ENCODE results near the gene OR52J3. TPM values are rescaled to one million over a fixed set of nuclear protein-coding genes. Genes with fewer than 3 reads are reported as not detected.

OR52J3 gene
- total RNA-seq, 1 donor from 2014 or later = not detected

DNA sequence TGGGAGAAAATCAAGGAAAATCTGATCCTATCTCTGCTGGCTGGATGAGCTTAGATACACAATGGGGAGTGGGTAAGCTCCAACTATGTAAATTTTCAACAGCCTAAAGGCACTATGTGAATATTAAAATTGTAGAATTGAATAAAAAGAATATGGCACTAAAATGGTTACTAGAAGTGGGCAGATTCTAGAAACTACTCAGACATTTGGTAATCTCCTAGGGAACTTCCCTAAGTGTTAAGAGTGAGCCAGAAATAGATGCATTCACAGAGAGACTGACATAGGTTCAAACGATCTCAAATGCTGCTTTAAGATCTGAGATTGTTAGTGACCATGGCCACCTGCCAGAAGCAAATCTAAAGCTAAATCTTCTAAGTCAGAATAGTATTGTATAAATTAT is 18.7 kb downstream of the OR52J3 start:
- no peaks in the 10 kb centered on the region for H3K36me3 Mint-ChIP-seq (ENCODE audit: low read depth, unreplicated experiment)
- no peaks in the 10 kb centered on the region for H3K27me3 Mint-ChIP-seq (ENCODE audit: unreplicated experiment)
- no peaks in the 10 kb centered on the region for H3K9me3 Mint-ChIP-seq (ENCODE audit: unreplicated experiment)
- H3K4me3 Mint-ChIP-seq (ENCODE audit: unreplicated experiment) = no peak overlapping the region
- no peak overlapping the region for H3K27ac Mint-ChIP-seq (ENCODE audit: unreplicated experiment)
- TF ChIP-seq, protein P1, sequence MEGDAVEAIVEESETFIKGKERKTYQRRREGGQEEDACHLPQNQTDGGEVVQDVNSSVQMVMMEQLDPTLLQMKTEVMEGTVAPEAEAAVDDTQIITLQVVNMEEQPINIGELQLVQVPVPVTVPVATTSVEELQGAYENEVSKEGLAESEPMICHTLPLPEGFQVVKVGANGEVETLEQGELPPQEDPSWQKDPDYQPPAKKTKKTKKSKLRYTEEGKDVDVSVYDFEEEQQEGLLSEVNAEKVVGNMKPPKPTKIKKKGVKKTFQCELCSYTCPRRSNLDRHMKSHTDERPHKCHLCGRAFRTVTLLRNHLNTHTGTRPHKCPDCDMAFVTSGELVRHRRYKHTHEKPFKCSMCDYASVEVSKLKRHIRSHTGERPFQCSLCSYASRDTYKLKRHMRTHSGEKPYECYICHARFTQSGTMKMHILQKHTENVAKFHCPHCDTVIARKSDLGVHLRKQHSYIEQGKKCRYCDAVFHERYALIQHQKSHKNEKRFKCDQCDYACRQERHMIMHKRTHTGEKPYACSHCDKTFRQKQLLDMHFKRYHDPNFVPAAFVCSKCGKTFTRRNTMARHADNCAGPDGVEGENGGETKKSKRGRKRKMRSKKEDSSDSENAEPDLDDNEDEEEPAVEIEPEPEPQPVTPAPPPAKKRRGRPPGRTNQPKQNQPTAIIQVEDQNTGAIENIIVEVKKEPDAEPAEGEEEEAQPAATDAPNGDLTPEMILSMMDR (IDR thresholded peaks at IDR 0.05; ENCODE audit: unreplicated experiment) = no peak
- no peak for DNase-seq (ENCODE audit: low spot score)
- H3K4me1 Mint-ChIP-seq (ENCODE audit: unreplicated experiment) = no peaks in the 10 kb centered on the region

DNA sequence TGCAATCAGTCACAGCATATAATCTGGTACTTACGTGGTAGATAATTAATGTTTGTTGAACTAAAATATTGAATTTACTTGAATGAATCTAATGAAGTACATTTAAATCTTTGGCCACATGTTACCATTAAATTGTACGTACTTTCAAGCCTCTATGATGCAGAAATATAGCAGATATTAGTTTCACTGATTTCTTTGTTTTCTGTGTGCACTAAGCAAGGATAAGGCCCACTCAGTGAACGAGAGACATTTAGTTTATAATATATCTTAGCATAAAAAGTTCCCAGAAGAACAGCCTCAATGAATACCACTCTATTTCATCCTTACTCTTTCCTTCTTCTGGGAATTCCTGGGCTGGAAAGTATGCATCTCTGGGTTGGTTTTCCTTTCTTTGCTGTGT is 22.9 kb downstream of the OR52J3 start, which contains the start of gene OR52E1:
Gene OR52E1 (plus strand): TSS at position 301 of the 400 bp plus-strand sequence.
- H3K27ac Mint-ChIP-seq (ENCODE audit: unreplicated experiment) = no peak within 1 kb of the TSS
- no peaks in the 10 kb centered on the region for H3K27me3 Mint-ChIP-seq (ENCODE audit: unreplicated experiment)
- no peaks in the 10 kb centered on the region for H3K36me3 Mint-ChIP-seq (ENCODE audit: low read depth, unreplicated experiment)
- H3K9me3 Mint-ChIP-seq (ENCODE audit: unreplicated experiment) = no peaks in the 10 kb centered on the region
- TF ChIP-seq, protein P1 (IDR thresholded peaks at IDR 0.05; ENCODE audit: unreplicated experiment) = no peak
- no peak for DNase-seq (ENCODE audit: low spot score)
- no peaks in the 10 kb centered on the region for H3K4me1 Mint-ChIP-seq (ENCODE audit: unreplicated experiment)
- no peak within 1 kb of the TSS for H3K4me3 Mint-ChIP-seq (ENCODE audit: unreplicated experiment)

DNA sequence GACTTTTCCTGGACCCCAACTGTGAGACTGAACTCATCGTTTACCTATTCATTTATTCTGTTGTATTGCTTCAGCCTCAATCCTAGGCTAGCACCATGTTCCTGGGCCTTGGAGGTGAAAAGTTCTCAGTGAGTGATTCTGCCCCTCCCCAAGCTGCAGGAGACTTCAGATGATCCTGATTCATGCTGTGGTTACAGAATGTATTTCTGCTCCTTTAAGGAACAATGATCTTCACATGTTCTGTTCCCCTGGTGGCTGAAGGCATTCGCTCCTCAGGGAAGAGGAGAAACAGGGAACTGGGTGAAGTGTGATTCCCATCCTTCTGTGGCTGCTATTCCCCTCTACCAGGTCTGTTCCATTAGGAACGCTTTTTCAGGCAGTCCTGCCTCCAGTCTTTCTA is 25.5 kb downstream of the OR52J3 start:
- Mint-ChIP-seq H3K4me1 (ENCODE audit: unreplicated experiment) (no peaks in the 10 kb centered on the region), H3K36me3 (ENCODE audit: low read depth, unreplicated experiment) (no peaks in the 10 kb centered on the region), H3K27ac (ENCODE audit: unreplicated experiment) (no peak overlapping the region), H3K27me3 (ENCODE audit: unreplicated experiment) (no peaks in the 10 kb centered on the region), H3K4me3 (ENCODE audit: unreplicated experiment) (no peak overlapping the region), H3K9me3 (ENCODE audit: unreplicated experiment) (no peaks in the 10 kb centered on the region)
- TF ChIP-seq, protein P1 (IDR thresholded peaks at IDR 0.05; ENCODE audit: unreplicated experiment) = no peak
- DNase-seq (ENCODE audit: low spot score) = no peak

DNA sequence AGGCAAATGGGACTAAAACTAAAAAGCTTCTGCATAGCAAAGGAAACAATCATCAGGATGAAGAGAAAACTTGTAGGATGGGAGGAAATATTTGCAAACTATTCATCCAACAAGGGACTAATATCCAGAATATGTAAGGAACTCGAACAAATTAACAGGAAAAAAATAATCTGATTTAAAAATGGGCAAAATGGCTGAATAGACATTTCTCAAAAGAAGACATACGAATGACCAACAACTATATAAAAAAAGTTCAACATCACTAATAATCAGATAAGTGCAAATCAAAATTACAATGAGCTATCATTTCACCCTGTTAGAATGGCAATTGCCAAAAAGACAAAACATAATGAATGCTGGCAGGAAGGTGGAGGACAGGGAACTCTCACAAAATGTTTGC is 35.1 kb downstream of the OR52J3 start:
- H3K36me3 Mint-ChIP-seq (ENCODE audit: low read depth, unreplicated experiment) = no peaks in the 10 kb centered on the region
- H3K27me3 Mint-ChIP-seq (ENCODE audit: unreplicated experiment) = no peaks in the 10 kb centered on the region
- DNase-seq (ENCODE audit: low spot score) = no peak
- no peaks in the 10 kb centered on the region for H3K4me1 Mint-ChIP-seq (ENCODE audit: unreplicated experiment)
- H3K9me3 Mint-ChIP-seq (ENCODE audit: unreplicated experiment) = no peaks in the 10 kb centered on the region
- no peak overlapping the region for H3K4me3 Mint-ChIP-seq (ENCODE audit: unreplicated experiment)
- TF ChIP-seq, protein P1 (IDR thresholded peaks at IDR 0.05; ENCODE audit: unreplicated experiment) = no peak
- H3K27ac Mint-ChIP-seq (ENCODE audit: unreplicated experiment) = no peak overlapping the region

DNA sequence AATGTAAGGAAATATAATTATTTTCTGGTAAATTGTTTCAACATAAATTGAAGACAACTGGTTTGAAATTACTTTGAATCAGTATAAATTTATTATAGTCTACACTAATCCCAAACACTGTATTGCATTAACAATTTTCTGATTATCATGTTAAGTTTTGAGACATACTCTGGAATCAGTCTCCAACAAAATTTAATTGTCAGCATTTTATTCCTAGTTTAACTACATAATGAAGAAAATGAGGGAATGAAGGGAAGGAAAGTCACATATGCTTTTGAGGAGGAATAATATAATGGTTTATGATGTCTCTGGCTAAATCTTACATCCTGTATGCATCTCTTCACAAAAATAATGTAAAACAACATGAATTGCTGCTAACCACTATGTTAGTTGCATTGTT is 37.3 kb downstream of the OR52J3 start:
- H3K9me3 Mint-ChIP-seq (ENCODE audit: unreplicated experiment) = no peaks in the 10 kb centered on the region
- H3K36me3 Mint-ChIP-seq (ENCODE audit: low read depth, unreplicated experiment) = no peaks in the 10 kb centered on the region
- DNase-seq (ENCODE audit: low spot score) = no peak
- TF ChIP-seq, protein P1 (IDR thresholded peaks at IDR 0.05; ENCODE audit: unreplicated experiment) = no peak
- H3K4me3 Mint-ChIP-seq (ENCODE audit: unreplicated experiment) = no peak overlapping the region
- H3K27me3 Mint-ChIP-seq (ENCODE audit: unreplicated experiment) = no peaks in the 10 kb centered on the region
- H3K4me1 Mint-ChIP-seq (ENCODE audit: unreplicated experiment) = peaks cover 3% of the 10 kb centered on the region
- no peak overlapping the region for H3K27ac Mint-ChIP-seq (ENCODE audit: unreplicated experiment)
